GM18858 (cell line): ENCODE measurements around the gene SLC22A23.
"Not testable (repeated sequence)": the region's sequence is repeated elsewhere in the genome, so short reads cannot be mapped to it uniquely, and the experiment has no call there.

ENCODE experiments used
- ATAC-seq: cut with Tn5 transposase; IDR thresholded peaks from one replicate; pipeline ENCODE4 v1.9.1; 2021; ENCODE audit not compliant: unreplicated experiment

Gene SLC22A23

GRCh38 chr6:3389390-3390167, 67.3 kb downstream of the SLC22A23 start:
- ATAC-seq, result no peak

GRCh38 chr6:3388786-3389185, 68.1 kb downstream of the SLC22A23 start:
- no peak for ATAC-seq

GRCh38 chr6:3386374-3386857, 70.4 kb downstream of the SLC22A23 start:
- no peak for ATAC-seq

GRCh38 chr6:3385660-3386151, 71.1 kb downstream of the SLC22A23 start:
- no peak for ATAC-seq

DNA sequence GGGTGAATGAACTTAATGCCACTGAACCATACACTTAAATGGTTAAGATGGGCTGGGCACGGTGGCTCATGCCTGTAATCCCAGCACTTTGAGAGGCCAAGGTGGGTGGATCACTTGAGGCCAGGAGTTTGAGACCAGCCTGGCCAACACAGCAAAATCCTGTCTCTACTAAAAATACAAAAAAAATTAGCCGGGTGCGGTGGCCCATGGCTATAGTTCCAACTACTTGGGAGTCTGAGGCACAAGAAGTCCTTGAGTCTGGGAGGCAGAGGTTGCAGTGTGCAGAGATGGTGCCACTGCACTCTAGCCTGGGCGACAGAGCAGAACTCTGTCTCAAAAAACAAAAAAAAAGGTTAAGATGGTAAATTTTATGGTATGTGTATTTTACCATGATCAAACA, 71.7 kb downstream of the SLC22A23 start:
- ATAC-seq, result not testable (repeated sequence)

- no peak for ATAC-seq
Measured at GRCh38 chr6:3384241-3385143, 72.4 kb downstream of the SLC22A23 start.

- no peak for ATAC-seq
Measured at GRCh38 chr6:3383525-3383924, 73.3 kb downstream of the SLC22A23 start.

DNA sequence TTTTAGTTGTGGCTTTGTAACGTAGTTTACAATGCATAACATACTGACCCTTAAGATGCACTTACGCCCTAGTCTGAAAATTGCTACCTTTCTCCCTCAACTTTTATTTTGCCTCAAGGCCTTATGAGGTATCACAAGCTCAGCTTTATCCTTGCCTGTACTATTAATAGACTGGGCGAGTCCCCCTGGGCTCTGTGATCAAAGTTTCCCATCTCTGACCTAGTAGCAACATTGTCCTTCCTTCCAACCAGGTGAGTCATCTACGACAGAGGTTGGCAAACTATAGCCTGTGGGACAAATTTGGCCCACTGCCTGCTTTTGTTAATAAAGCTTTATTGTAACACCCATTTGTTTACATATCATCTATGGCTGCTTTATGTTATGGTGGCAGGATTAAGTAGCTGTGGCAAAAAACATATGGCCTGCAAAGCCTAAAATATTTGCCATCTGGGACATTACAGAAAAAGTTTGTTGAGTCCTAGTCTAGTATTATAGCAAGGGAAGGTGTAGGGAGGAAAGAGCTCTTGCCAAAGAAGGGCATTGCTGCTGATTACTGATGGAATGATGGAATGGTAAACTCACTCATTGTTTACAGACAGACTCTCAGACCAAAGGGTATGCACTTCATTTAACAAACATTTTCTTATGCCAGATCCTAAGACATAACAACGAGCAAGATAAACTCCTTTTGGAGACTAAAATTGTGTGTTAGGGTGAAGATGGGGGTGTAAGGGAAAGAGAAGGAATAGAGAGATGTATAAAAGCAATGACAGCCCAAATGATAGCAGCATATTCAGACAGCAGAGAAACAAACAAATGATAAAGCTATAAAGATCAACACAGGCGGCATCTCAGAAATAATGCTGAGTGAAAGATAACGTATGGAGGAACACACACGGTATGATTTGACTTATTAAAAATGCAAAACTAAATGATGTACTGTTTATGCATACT, 74.2 kb downstream of the SLC22A23 start:
- no peak for ATAC-seq

GRCh38 chr6:3381233-3381921, 75.5 kb downstream of the SLC22A23 start:
- ATAC-seq, result no peak

- ATAC-seq, result no peak
Measured at GRCh38 chr6:3380344-3381232, 76.3 kb downstream of the SLC22A23 start.

DNA sequence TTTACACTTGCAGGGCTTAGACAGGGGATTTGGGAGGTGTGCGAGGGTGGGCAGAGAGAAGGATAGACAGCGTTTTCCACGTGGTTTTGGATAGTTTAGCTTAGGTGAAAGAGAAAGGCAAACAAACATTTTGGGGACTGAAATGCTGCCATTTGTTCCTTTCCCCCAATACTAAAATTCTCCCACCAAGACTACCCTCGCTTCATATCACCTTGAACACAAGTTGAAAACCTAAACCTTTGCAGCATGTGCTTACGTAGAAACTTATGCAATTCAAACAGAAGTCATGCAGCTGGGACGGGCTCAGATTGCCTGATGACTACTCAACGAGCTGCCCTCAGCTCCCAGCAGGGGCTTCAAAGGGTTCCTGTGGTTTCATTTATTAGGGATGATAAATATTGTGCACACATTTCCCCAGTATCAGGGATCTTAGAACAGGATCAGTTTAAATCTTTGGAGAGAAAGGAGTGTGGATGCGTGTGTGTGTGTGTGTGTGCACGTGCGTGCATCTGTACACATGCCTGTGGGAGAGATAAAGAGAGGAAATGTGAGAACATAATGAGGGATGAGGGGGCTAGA, 77.3 kb downstream of the SLC22A23 start:
- no peak for ATAC-seq

DNA sequence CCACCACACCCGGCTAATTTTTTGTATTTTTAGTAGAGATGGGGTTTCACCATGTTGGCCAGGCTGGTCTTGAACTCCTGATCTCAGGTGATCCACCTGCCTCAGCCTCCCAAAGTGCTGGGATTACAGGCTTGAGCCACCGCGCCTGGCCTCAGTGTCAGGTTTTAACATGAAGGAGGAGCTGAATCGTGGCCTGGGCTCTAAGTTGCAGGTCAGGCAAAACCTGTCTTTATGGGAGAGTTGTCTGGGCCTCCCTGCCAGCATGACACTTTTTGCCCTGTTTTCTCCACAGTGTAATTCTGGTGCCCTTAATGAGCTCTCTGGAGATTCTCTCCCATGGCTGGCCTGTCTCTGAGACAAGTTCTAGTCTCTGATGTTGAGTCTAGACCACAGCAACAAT, 78.0 kb downstream of the SLC22A23 start:
- not testable (repeated sequence) for ATAC-seq

GRCh38 chr6:3378398-3378782, 78.5 kb downstream of the SLC22A23 start:
- not testable (repeated sequence) for ATAC-seq

DNA sequence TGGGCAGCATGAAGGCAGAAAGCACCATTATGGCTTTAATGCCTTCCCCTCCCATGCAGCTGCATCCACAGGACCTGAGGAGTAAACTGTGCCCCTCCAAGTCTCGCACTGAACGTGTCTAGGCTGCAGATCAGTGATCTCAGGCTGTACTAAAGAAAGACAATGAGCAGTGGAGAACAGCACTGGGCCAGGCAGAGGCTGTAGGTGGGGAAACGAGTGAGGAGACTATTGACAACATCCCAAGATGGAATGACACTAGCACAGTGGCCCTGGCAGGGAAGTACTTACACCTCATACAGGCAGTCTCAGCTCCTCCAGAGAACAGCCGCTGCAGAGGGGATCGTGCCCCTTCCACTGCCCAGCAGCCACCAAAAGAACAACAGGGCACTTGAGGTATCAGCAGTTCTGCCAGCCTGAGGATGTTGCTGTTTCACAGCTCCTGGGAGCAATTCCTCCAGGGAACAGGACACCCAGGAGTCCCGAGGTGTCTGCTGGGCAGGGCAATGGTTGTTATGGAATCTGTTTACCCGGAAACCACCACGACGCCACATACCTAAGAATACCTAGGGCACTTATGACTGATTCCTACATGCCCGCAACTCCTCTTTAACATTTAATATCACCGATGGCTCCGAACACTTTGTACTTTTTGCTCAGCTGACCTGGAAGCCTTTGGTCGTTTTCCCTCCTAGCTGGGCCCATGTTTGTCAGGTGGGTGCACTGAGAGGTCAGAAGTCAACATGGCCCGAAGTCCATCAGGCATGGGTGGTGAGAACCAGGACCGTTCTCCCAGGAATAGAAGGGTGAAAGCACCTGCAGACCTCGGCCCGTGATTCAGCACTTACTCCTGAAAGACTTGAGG, 79.1 kb downstream of the SLC22A23 start:
- ATAC-seq, result no peak

GRCh38 chr6:3376893-3377535, 79.8 kb downstream of the SLC22A23 start:
- no peak for ATAC-seq

DNA sequence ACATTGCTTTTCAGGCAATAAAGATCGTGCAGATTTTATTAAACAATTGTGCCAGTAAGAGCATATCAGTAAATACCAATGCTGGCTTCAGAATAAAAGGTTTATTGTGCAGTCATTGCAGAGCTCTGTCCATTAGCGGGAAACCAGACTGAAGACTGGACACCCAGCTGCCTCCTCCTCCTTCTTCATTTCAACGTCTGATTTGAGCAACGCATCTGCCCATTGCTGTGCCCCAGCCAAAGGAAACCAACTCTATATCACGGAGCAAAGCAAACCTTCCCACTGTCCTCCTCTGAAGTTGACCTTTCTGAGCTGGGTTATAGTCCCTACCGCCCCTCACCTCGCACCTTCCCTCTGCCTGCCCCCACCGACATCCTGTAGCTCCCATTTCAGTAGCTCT, 80.8 kb downstream of the SLC22A23 start:
- ATAC-seq, result no peak

DNA sequence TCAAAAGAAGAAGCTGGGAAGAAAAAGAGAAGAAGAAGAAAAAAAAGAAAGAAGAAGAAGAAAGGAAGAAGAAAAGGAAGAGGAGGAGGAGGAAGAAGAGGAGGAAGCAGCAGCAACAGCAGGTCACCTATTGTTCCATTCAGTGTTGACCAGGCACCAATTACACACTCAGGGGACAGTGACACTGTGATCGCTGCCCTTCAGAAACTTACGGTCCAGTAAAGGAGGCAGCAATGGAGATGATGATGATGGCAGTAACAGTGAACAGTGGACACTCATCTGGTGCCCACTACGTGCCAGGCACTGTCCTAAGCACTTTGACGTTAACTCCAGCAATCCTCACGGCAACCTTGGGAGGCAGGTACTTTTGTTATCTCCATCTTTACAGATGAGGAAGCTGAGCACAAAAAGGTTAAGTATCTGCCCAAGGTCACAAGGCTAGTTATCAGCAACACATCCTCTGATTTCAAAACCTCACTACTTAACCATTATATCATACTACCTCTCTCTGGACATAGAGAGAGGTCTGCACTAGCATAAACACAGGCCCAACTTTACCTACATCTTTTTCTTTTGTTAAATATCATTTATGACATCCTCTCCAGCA, 83.2 kb downstream of the SLC22A23 start:
- no peak for ATAC-seq
